Nephron progenitor cell (in vitro differentiated cells): ENCODE measurements around the gene SPTB.

Experiments used
- DNase-seq: peaks from one replicate; pipeline ENCODE4 v3.0.0; 2021
- H3K27ac Mint-ChIP-seq: 2 replicates; pipeline ENCODE4 v1.8.0; 2021; ENCODE audit warnings: mild to moderate bottlenecking, moderate library complexity, mixed read lengths
- H3K27me3 Mint-ChIP-seq: 2 replicates; pipeline ENCODE4 v1.8.0; 2021; ENCODE audit warnings: mild to moderate bottlenecking, low read depth, mixed read lengths; ENCODE audit not compliant: poor library complexity
- H3K36me3 Mint-ChIP-seq: 2 replicates; pipeline ENCODE4 v1.8.0; 2021; ENCODE audit warnings: low read depth, mixed read lengths
- H3K4me1 Mint-ChIP-seq: 2 replicates; pipeline ENCODE4 v1.8.0; 2021; ENCODE audit warnings: mixed read lengths
- H3K4me3 Mint-ChIP-seq: 2 replicates; pipeline ENCODE4 v1.8.0; 2021; ENCODE audit warnings: mild to moderate bottlenecking, moderate library complexity, mixed read lengths
- H3K9me3 Mint-ChIP-seq: 2 replicates; pipeline ENCODE4 v1.8.0; 2021; ENCODE audit warnings: mild to moderate bottlenecking, moderate library complexity, mixed read lengths
- CTCF ChIP-seq: fragments of 200-600 bp; sonication (generic); IDR thresholded peaks from 2 replicates; pipeline ENCODE4 v1.5.0; 2021; ENCODE audit warnings: antibody characterized with exemption

SPTB gene

DNA sequence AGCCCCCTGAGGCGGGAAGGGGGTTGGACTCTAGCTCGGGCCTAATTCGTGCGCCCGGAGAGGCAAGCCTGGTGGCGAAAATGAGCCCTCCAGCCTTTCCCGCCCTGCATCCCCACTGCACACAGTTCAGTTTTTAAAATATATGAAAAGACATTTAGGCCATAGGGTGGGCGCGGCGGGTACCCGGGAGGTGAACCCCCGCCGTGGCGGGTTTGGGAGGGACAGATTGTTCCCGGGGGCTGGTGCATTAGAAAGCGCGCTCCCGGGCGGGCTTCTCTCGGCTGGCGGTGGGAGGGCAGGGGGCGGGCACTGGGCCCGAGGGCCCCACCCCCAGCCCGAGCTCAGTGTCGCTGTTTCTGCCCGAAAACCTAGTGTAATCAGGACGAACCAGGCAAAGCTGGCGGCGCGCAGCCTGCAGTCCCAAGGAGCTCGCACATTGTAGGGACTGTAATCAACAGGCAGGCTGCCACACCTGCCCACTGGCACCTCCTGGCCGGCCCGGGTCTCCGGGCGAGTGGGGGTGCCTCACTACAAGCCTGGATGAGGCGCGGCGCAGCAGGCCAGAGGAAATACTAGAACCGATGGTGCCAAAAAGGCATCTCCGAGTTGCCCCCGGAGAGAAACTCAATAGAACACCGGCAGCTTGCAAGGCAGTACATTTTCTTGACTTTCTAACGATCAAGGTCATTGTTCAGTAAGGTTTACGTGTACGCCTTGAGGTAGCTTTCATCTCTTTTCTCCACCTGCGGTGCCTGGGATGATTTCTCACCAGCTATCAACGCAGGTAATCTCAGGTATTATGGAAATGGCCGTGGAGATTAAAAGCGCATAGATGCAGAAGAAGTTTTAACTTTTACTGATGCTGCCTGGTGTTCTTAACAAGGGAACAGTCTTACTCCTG, 764 bp upstream of the SPTB start:
- DNase-seq: peak; percentile 74
- H3K36me3 Mint-ChIP-seq: no peaks in the 10 kb centered on the region
- peak overlapping the region; percentile 86 for H3K4me3 Mint-ChIP-seq
- no peak for TF ChIP-seq CTCF
- peaks cover 16% of the 10 kb centered on the region for H3K4me1 Mint-ChIP-seq
- H3K9me3 Mint-ChIP-seq: peaks cover 4% of the 10 kb centered on the region
- H3K27ac Mint-ChIP-seq: no peak overlapping the region
- H3K27me3 Mint-ChIP-seq: peaks cover 95% of the 10 kb centered on the region

- Mint-ChIP-seq H3K4me1 (peaks cover 20% of the 10 kb centered on the region), H3K4me3 (peak overlapping the region; percentile 83), H3K27ac (no peak overlapping the region), H3K36me3 (no peaks in the 10 kb centered on the region), H3K9me3 (peaks cover 6% of the 10 kb centered on the region), H3K27me3 (peaks cover 93% of the 10 kb centered on the region)
- peak; percentile 44 for DNase-seq
- no peak for TF ChIP-seq CTCF
Measured at GRCh38 chr14:64878837-64879634, 671 bp downstream of the SPTB start.

GRCh38 chr14:64877846-64878245, 1.9 kb downstream of the SPTB start:
- no peak for TF ChIP-seq CTCF
- Mint-ChIP-seq H3K27ac (no peak overlapping the region), H3K27me3 (peaks cover 92% of the 10 kb centered on the region), H3K9me3 (peaks cover 14% of the 10 kb centered on the region), H3K4me1 (peaks cover 20% of the 10 kb centered on the region), H3K36me3 (peaks cover 2% of the 10 kb centered on the region), H3K4me3 (peak overlapping the region; percentile 83)
- no peak for DNase-seq

- TF ChIP-seq CTCF: no peak
- peaks cover 5% of the 10 kb centered on the region for H3K36me3 Mint-ChIP-seq
- H3K4me3 Mint-ChIP-seq: no peak overlapping the region
- peaks cover 20% of the 10 kb centered on the region for H3K9me3 Mint-ChIP-seq
- peaks cover 16% of the 10 kb centered on the region for H3K4me1 Mint-ChIP-seq
- H3K27me3 Mint-ChIP-seq: peaks cover 85% of the 10 kb centered on the region
- H3K27ac Mint-ChIP-seq: no peak overlapping the region
- DNase-seq: no peak
Measured at GRCh38 chr14:64875350-64875749, 4.4 kb downstream of the SPTB start.

- H3K9me3 Mint-ChIP-seq: peaks cover 20% of the 10 kb centered on the region
- peaks cover 12% of the 10 kb centered on the region for H3K4me1 Mint-ChIP-seq
- no peak overlapping the region for H3K4me3 Mint-ChIP-seq
- peaks cover 5% of the 10 kb centered on the region for H3K36me3 Mint-ChIP-seq
- TF ChIP-seq CTCF: no peak
- no peak overlapping the region for H3K27ac Mint-ChIP-seq
- H3K27me3 Mint-ChIP-seq: peaks cover 80% of the 10 kb centered on the region
- DNase-seq: no peak
Measured at GRCh38 chr14:64873506-64874219, 6.0 kb downstream of the SPTB start.
